Mesendoderm (in vitro differentiated cells): Measurements from ENCODE around the gene FAM131A.

Experiments
- DNase-seq: peaks from one replicate; pipeline ENCODE4 v3.0.0; 2013
- H2AK5ac ChIP-seq: 2 replicates; pipeline ENCODE4 v1.6.1; 2013; ENCODE audit warnings: low read length, inconsistent platforms
- H2BK120ac ChIP-seq: 2 replicates; pipeline ENCODE4 v1.6.1; 2013; ENCODE audit warnings: low read depth, mild to moderate bottlenecking, low read length, moderate library complexity, mixed read lengths
- H2BK15ac ChIP-seq: replicated peaks from 2 replicates; pipeline ENCODE4 v1.6.1; 2013; ENCODE audit warnings: low read depth, mild to moderate bottlenecking, moderate library complexity
- H2BK5ac ChIP-seq: 2 replicates; pipeline ENCODE4 v1.6.1; 2013; ENCODE audit warnings: low read length, inconsistent platforms
- H3K18ac ChIP-seq: 2 replicates; pipeline ENCODE4 v1.6.1; 2013; ENCODE audit warnings: mild to moderate bottlenecking, low read length, mixed read lengths
- H3K23ac ChIP-seq: one replicate; pipeline ENCODE4 v1.6.1; 2013; ENCODE audit warnings: low read length
- H3K27ac ChIP-seq: 2 replicates; pipeline ENCODE4 v1.5.1; 2013; ENCODE audit warnings: low read depth, mild to moderate bottlenecking, inconsistent platforms, low read length, moderate library complexity
- H3K27me3 ChIP-seq: 2 replicates; pipeline ENCODE4 v1.6.1; 2013; ENCODE audit warnings: low read length, control low read depth, mild to moderate bottlenecking, inconsistent platforms; ENCODE audit not compliant: insufficient read depth, poor library complexity
- H3K36me3 ChIP-seq: 2 replicates; pipeline ENCODE4 v1.6.1; 2013; ENCODE audit warnings: low read length, inconsistent platforms; ENCODE audit not compliant: control insufficient read depth, insufficient read depth
- H3K4ac ChIP-seq: one replicate; pipeline ENCODE4 v1.6.1; 2013; ENCODE audit warnings: low read depth, mild to moderate bottlenecking, low read length, moderate library complexity
- H3K4me1 ChIP-seq: 2 replicates; pipeline ENCODE4 v1.6.1; 2013; ENCODE audit warnings: low read depth, low read length, inconsistent platforms; ENCODE audit not compliant: control insufficient read depth
- H3K4me2 ChIP-seq: 2 replicates; pipeline ENCODE4 v1.6.1; 2013; ENCODE audit warnings: low read length
- H3K4me3 ChIP-seq: 2 replicates; pipeline ENCODE4 v1.5.1; 2013; ENCODE audit warnings: mild to moderate bottlenecking, low read length
- H3K56ac ChIP-seq: one replicate; pipeline ENCODE4 v1.6.1; 2013; ENCODE audit warnings: low read length
- H3K79me1 ChIP-seq: 2 replicates; pipeline ENCODE4 v1.6.1; 2013; ENCODE audit warnings: low read length, inconsistent platforms
- H3K79me2 ChIP-seq: 2 replicates; pipeline ENCODE4 v1.6.1; 2013; ENCODE audit warnings: mild to moderate bottlenecking, low read length; ENCODE audit not compliant: control insufficient read depth, insufficient read depth
- H3K9ac ChIP-seq: 2 replicates; pipeline ENCODE4 v1.6.1; 2013; ENCODE audit warnings: low read length, inconsistent platforms
- H4K5ac ChIP-seq: one replicate; pipeline ENCODE4 v1.6.1; 2013; ENCODE audit warnings: low read length
- H4K8ac ChIP-seq: one replicate; pipeline ENCODE4 v1.6.1; 2013; ENCODE audit warnings: low read depth, mild to moderate bottlenecking, control low read depth, low read length, moderate library complexity
- WGBS: extraction: QIAGEN DNeasy Blood & Tissue Kit; methylation state at CpG from one replicate; pipeline ENCODE4 v1.1.7; 2013; ENCODE audit warnings: low lambda C conversion rate, missing lambda C conversion rate; ENCODE audit not compliant: insufficient coverage; ENCODE audit errors: extremely low coverage; 5-methylcytosine and 5-hydroxymethylcytosine counted together

The FAM131A gene

GRCh38 chr3:184295771-184296170 lies 41.6 kb upstream of the FAM131A start:
- no peak overlapping the region for H2AK5ac ChIP-seq
- no peak overlapping the region for H2BK120ac ChIP-seq
- H3K4me1 ChIP-seq: peaks cover 4% of the 10 kb centered on the region
- no peak overlapping the region for H3K4me3 ChIP-seq
- H2BK5ac ChIP-seq: no peak overlapping the region
- H3K79me1 ChIP-seq: peaks cover 12% of the 10 kb centered on the region
- no peak overlapping the region for H4K5ac ChIP-seq
- no CpG with 5 or more reads among the region's 3 CpGs for WGBS
- no peak overlapping the region for H3K27ac ChIP-seq
- H3K56ac ChIP-seq: no peak overlapping the region
- H3K23ac ChIP-seq: no peak overlapping the region
- H3K36me3 ChIP-seq: no peaks in the 10 kb centered on the region
- H3K4ac ChIP-seq: no peak overlapping the region
- H3K27me3 ChIP-seq: no peaks in the 10 kb centered on the region
- H3K9ac ChIP-seq: no peak overlapping the region
- no peak for DNase-seq
- H4K8ac ChIP-seq: no peak overlapping the region
- H2BK15ac ChIP-seq: no peak overlapping the region
- H3K4me2 ChIP-seq: no peak overlapping the region
- H3K18ac ChIP-seq: no peak overlapping the region
- peaks cover 16% of the 10 kb centered on the region for H3K79me2 ChIP-seq

GRCh38 chr3:184296616-184297015 lies 40.8 kb upstream of the FAM131A start:
- Histone ChIP-seq H2BK5ac (no peak overlapping the region), H3K4ac (no peak overlapping the region), H3K79me1 (peaks cover 12% of the 10 kb centered on the region), H3K4me1 (peaks cover 4% of the 10 kb centered on the region), H3K27me3 (no peaks in the 10 kb centered on the region), H3K36me3 (peaks cover 2% of the 10 kb centered on the region), H3K27ac (no peak overlapping the region), H3K9ac (no peak overlapping the region), H3K4me2 (no peak overlapping the region), H4K5ac (no peak overlapping the region), H3K56ac (no peak overlapping the region), H3K4me3 (no peak overlapping the region), H3K79me2 (peaks cover 16% of the 10 kb centered on the region), H3K18ac (no peak overlapping the region), H2BK15ac (no peak overlapping the region), H2BK120ac (no peak overlapping the region), H2AK5ac (no peak overlapping the region), H4K8ac (no peak overlapping the region), H3K23ac (no peak overlapping the region)
- no peak for DNase-seq
- WGBS: no CpG with 5 or more reads among the region's 7 CpGs

GRCh38 chr3:184298759-184299487 lies 38.5 kb upstream of the FAM131A start, which contains the start of gene PSMD2:
TSS of gene PSMD2 (plus strand) at chr3:184299241. CDS start at chr3:184299267, 26 bp downstream.
- peak within 1 kb of the TSS; percentile 30 for H3K27ac ChIP-seq
- peaks cover 24% of the 10 kb centered on the region for H3K79me1 ChIP-seq
- no peak within 1 kb of the TSS for H4K8ac ChIP-seq
- H4K5ac ChIP-seq: no peak within 1 kb of the TSS
- no peak within 1 kb of the TSS for H2BK15ac ChIP-seq
- H3K79me2 ChIP-seq: peaks cover 20% of the 10 kb centered on the region
- peak; percentile 98 for DNase-seq
- peak within 1 kb of the TSS; percentile 99 for H3K4me3 ChIP-seq
- peak within 1 kb of the TSS; percentile 94 for H3K9ac ChIP-seq
- H2AK5ac ChIP-seq: no peak within 1 kb of the TSS
- H3K56ac ChIP-seq: peak within 1 kb of the TSS; percentile 94
- H3K18ac ChIP-seq: no peak within 1 kb of the TSS
- peak within 1 kb of the TSS; percentile 66 for H3K23ac ChIP-seq
- H3K4me2 ChIP-seq: peak within 1 kb of the TSS; percentile 84
- peaks cover 4% of the 10 kb centered on the region for H3K4me1 ChIP-seq
- no CpG with 5 or more reads among the region's 78 CpGs for WGBS
- no peak within 1 kb of the TSS for H2BK120ac ChIP-seq
- H3K4ac ChIP-seq: no peak within 1 kb of the TSS
- H3K36me3 ChIP-seq: peaks cover 20% of the 10 kb centered on the region
- no peaks in the 10 kb centered on the region for H3K27me3 ChIP-seq
- no peak within 1 kb of the TSS for H2BK5ac ChIP-seq

- Histone ChIP-seq H3K36me3 (peaks cover 25% of the 10 kb centered on the region), H2BK15ac (no peak overlapping the region), H2BK120ac (no peak overlapping the region), H3K27ac (no peak overlapping the region), H4K5ac (no peak overlapping the region), H2BK5ac (no peak overlapping the region), H3K4me2 (peak overlapping the region; percentile 84), H4K8ac (no peak overlapping the region), H2AK5ac (no peak overlapping the region), H3K23ac (peak overlapping the region; percentile 66), H3K4me3 (peak overlapping the region; percentile 99), H3K79me1 (peaks cover 25% of the 10 kb centered on the region), H3K4me1 (peaks cover 4% of the 10 kb centered on the region), H3K18ac (no peak overlapping the region), H3K27me3 (no peaks in the 10 kb centered on the region), H3K56ac (peak overlapping the region; percentile 94), H3K9ac (peak overlapping the region; percentile 94), H3K4ac (no peak overlapping the region), H3K79me2 (peaks cover 20% of the 10 kb centered on the region)
- WGBS: no CpG with 5 or more reads among the region's 29 CpGs
- DNase-seq: peak; percentile 38
These were observed 37.7 kb upstream of the FAM131A start for GRCh38 chr3:184299488-184300377.

GRCh38 chr3:184300378-184300720 lies 37.1 kb upstream of the FAM131A start:
- no peak overlapping the region for H2BK15ac ChIP-seq
- peaks cover 20% of the 10 kb centered on the region for H3K79me2 ChIP-seq
- H2AK5ac ChIP-seq: no peak overlapping the region
- H3K27ac ChIP-seq: no peak overlapping the region
- no peak overlapping the region for H4K8ac ChIP-seq
- H3K4me3 ChIP-seq: no peak overlapping the region
- H3K23ac ChIP-seq: no peak overlapping the region
- H3K36me3 ChIP-seq: peaks cover 28% of the 10 kb centered on the region
- H3K4me2 ChIP-seq: peak overlapping the region; percentile 84
- peak; percentile 37 for DNase-seq
- no peaks in the 10 kb centered on the region for H3K27me3 ChIP-seq
- H3K4ac ChIP-seq: no peak overlapping the region
- H4K5ac ChIP-seq: no peak overlapping the region
- peak overlapping the region; percentile 94 for H3K56ac ChIP-seq
- H3K9ac ChIP-seq: peak overlapping the region; percentile 94
- H2BK120ac ChIP-seq: no peak overlapping the region
- WGBS: no CpG with 5 or more reads among the region's 3 CpGs
- peaks cover 4% of the 10 kb centered on the region for H3K4me1 ChIP-seq
- peaks cover 25% of the 10 kb centered on the region for H3K79me1 ChIP-seq
- H2BK5ac ChIP-seq: no peak overlapping the region
- no peak overlapping the region for H3K18ac ChIP-seq
